Measurements from ENCODE around the gene DGKB. TPM values are rescaled to one million over a fixed set of nuclear protein-coding genes. Genes with fewer than 3 reads are reported as not detected.

DGKB gene
- polyA plus RNA-seq, 1 experiment: 0.04 TPM

GRCh38 chr7:14858866-14859265 lies 43.7 kb downstream of the DGKB start:
- TF ChIP-seq, protein P1, sequence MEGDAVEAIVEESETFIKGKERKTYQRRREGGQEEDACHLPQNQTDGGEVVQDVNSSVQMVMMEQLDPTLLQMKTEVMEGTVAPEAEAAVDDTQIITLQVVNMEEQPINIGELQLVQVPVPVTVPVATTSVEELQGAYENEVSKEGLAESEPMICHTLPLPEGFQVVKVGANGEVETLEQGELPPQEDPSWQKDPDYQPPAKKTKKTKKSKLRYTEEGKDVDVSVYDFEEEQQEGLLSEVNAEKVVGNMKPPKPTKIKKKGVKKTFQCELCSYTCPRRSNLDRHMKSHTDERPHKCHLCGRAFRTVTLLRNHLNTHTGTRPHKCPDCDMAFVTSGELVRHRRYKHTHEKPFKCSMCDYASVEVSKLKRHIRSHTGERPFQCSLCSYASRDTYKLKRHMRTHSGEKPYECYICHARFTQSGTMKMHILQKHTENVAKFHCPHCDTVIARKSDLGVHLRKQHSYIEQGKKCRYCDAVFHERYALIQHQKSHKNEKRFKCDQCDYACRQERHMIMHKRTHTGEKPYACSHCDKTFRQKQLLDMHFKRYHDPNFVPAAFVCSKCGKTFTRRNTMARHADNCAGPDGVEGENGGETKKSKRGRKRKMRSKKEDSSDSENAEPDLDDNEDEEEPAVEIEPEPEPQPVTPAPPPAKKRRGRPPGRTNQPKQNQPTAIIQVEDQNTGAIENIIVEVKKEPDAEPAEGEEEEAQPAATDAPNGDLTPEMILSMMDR (IDR thresholded peaks at IDR 0.05; ENCODE audit: low read depth, low read length): no peak
- H3K4me3 ChIP-seq (ENCODE audit: low read depth, low read length): no peak overlapping the region
- DNase-seq (ENCODE audit: low read depth, low spot score): no peak
- no peak overlapping the region for H3K27ac ChIP-seq (ENCODE audit: low read depth, low read length)
- H3K9me3 ChIP-seq (ENCODE audit: control insufficient read depth, insufficient read depth, low read length): no peaks in the 10 kb centered on the region
- POLR2A ChIA-PET: no interaction called here
- H3K27me3 ChIP-seq (ENCODE audit: control insufficient read depth, insufficient read depth, low read length): no peaks in the 10 kb centered on the region
- CTCF ChIA-PET: no interaction called here

- no peak for DNase-seq (ENCODE audit: low read depth, low spot score)
Observed at GRCh38 chr7:14858410-14858809, 44.1 kb downstream of the DGKB start.

GRCh38 chr7:14855033-14855794 lies 47.3 kb downstream of the DGKB start:
- Histone ChIP-seq H3K27ac (ENCODE audit: low read depth, low read length) (no peak overlapping the region), H3K27me3 (ENCODE audit: control insufficient read depth, insufficient read depth, low read length) (no peaks in the 10 kb centered on the region), H3K9me3 (ENCODE audit: control insufficient read depth, insufficient read depth, low read length) (no peaks in the 10 kb centered on the region), H3K4me3 (ENCODE audit: low read depth, low read length) (no peak overlapping the region)
- TF ChIP-seq, protein P1 (IDR thresholded peaks at IDR 0.05; ENCODE audit: low read depth, low read length): no peak
- ChIA-PET POLR2A (no interaction called here), CTCF (no interaction called here)
- no peak for DNase-seq (ENCODE audit: low read depth, low spot score)

More at GRCh38 chr7:14858410-14858809, 44.1 kb downstream of the DGKB start:
- Histone ChIP-seq H3K27ac (ENCODE audit: low read depth, low read length) (no peak overlapping the region), H3K9me3 (ENCODE audit: control insufficient read depth, insufficient read depth, low read length) (no peaks in the 10 kb centered on the region), H3K27me3 (ENCODE audit: control insufficient read depth, insufficient read depth, low read length) (no peaks in the 10 kb centered on the region), H3K4me3 (ENCODE audit: low read depth, low read length) (no peak overlapping the region)
- POLR2A ChIA-PET: no interaction called here
- TF ChIP-seq, protein P1 (IDR thresholded peaks at IDR 0.05; ENCODE audit: low read depth, low read length): no peak
- CTCF ChIA-PET: no interaction called here

GRCh38 chr7:14854471-14854870 lies 48.1 kb downstream of the DGKB start:
- Histone ChIP-seq H3K9me3 (ENCODE audit: control insufficient read depth, insufficient read depth, low read length) (no peaks in the 10 kb centered on the region), H3K27me3 (ENCODE audit: control insufficient read depth, insufficient read depth, low read length) (no peaks in the 10 kb centered on the region), H3K4me3 (ENCODE audit: low read depth, low read length) (no peak overlapping the region), H3K27ac (ENCODE audit: low read depth, low read length) (no peak overlapping the region)
- ChIA-PET POLR2A (no interaction called here), CTCF (no interaction called here)
- DNase-seq (ENCODE audit: low read depth, low spot score): no peak
- TF ChIP-seq, protein P1 (IDR thresholded peaks at IDR 0.05; ENCODE audit: low read depth, low read length): no peak

- no peaks in the 10 kb centered on the region for H3K27me3 ChIP-seq (ENCODE audit: control insufficient read depth, insufficient read depth, low read length)
- no peak for DNase-seq (ENCODE audit: low read depth, low spot score)
- POLR2A ChIA-PET: no interaction called here
- no peak overlapping the region for H3K27ac ChIP-seq (ENCODE audit: low read depth, low read length)
- H3K4me3 ChIP-seq (ENCODE audit: low read depth, low read length): no peak overlapping the region
- TF ChIP-seq, protein P1 (IDR thresholded peaks at IDR 0.05; ENCODE audit: low read depth, low read length): no peak
- CTCF ChIA-PET: no interaction called here
- H3K9me3 ChIP-seq (ENCODE audit: control insufficient read depth, insufficient read depth, low read length): no peaks in the 10 kb centered on the region; the same call in 1 of the 2 replicates
Observed at GRCh38 chr7:14851610-14852009, 50.9 kb downstream of the DGKB start.

All from AG04450 (cell line).